Spleen (tissue), 11 donors: ENCODE data around the gene BLVRB. TPM values are rescaled to one million over a fixed set of nuclear protein-coding genes. Genes with fewer than 3 reads are reported as not detected.
A peak's percentile ranks its signal among the peaks of the same experiment; 100 is the strongest.
"Not testable (repeated sequence)": the region's sequence is repeated elsewhere in the genome, so short reads cannot be mapped to it uniquely, and the experiment has no call there.

ENCODE experiments used
- DNase-seq: peaks from one replicate; pipeline ENCODE4 v3.0.0-alpha.2; 2020
- H3K27ac ChIP-seq, 8 donors: fragments of 200-600 bp; sonication (generic) in 7 of 8; 1 replicate in 4 of 8; 2 replicates in 4 of 8; pipeline versions ENCODE4 v1.5.0 to v1.8.0; 2016 to 2021; ENCODE audit warnings: inconsistent platforms in 4 of 8, mild to moderate bottlenecking in 4 of 8, moderate library complexity in 1 of 8
- H3K27me3 ChIP-seq, 7 donors: fragments of 200-600 bp; sonication (generic) in 6 of 7; replicated peaks in 1 of 7; 1 replicate in 4 of 7; 2 replicates in 3 of 7; pipeline versions ENCODE4 v1.5.0 to v1.8.0; 2016 to 2021; ENCODE audit warnings: inconsistent platforms in 3 of 7, mild to moderate bottlenecking in 1 of 7
- H3K36me3 ChIP-seq, 6 donors: fragments of 200-600 bp; sonication (generic) in 5 of 6; 1 replicate in 4 of 6; 2 replicates in 2 of 6; pipeline versions ENCODE4 v1.5.0 to v1.8.0; 2016 to 2021; ENCODE audit warnings: inconsistent platforms in 2 of 6
- H3K4me1 ChIP-seq, 6 donors: fragments of 200-600 bp; sonication (generic) in 5 of 6; 1 replicate in 3 of 6; 2 replicates in 3 of 6; pipeline versions ENCODE4 v1.5.0 to v1.8.0; 2016 to 2021; ENCODE audit warnings: inconsistent platforms in 3 of 6
- H3K4me3 ChIP-seq, 8 donors: fragments of 200-600 bp; sonication (generic) in 7 of 8; 1 replicate in 4 of 8; 2 replicates in 4 of 8; pipeline versions ENCODE4 v1.5.0 to v1.8.0; 2016 to 2021; ENCODE audit warnings: inconsistent platforms in 4 of 8, mild to moderate bottlenecking in 4 of 8, moderate library complexity in 2 of 8
- H3K9me3 ChIP-seq, 8 donors: fragments of 200-600 bp; sonication (generic) in 7 of 8; 1 replicate in 4 of 8; 2 replicates in 4 of 8; pipeline versions ENCODE4 v1.5.0 to v1.8.0; 2016 to 2021; ENCODE audit warnings: inconsistent platforms in 4 of 8
- POLR2A ChIP-seq, 3 donors: fragments of 450-650 bp; IDR thresholded peaks; one replicate each; pipeline ENCODE4 v1.5.1; 2017; ENCODE audit warnings: antibody characterized with exemption in 3 of 3, mild to moderate bottlenecking in 1 of 3
- POLR2AphosphoS5 ChIP-seq, 3 donors: sonication (generic); formaldehyde crosslinking; IDR thresholded peaks; one replicate each; pipeline ENCODE4 v1.5.1; 2017; ENCODE audit warnings: antibody characterized with exemption in 3 of 3
- WGBS, 5 donors: extraction: QIAGEN DNeasy Blood & Tissue Kit in 3 of 5; methylation state at CpG; one replicate each; pipeline versions ENCODE4 v1.1.5 to v1.1.7; 2013 to 2018; 5-methylcytosine and 5-hydroxymethylcytosine counted together
- intact Hi-C: fragments of 100-400 bp; cut with DNase I; formaldehyde crosslinking; loops from one replicate; pipeline ENCODE4 v1.15.0; 2023; ENCODE audit warnings: low total_unique reads
- polyA plus RNA-seq, 3 donors: library from polyadenylated mRNA; stranded (reverse); fragments of 200-250 nt; gene quantifications; one replicate each; pipeline ENCODE4 v1.2.1, GENCODE V29; 2013
- total RNA-seq, 7 donors: library from RNA; depleted of rRNA in 3 of 7; stranded (reverse); fragments of >200 nt in 3 of 7; fragmentation: NEBNext Ultra II Directional in 4 of 7; extraction: Animal tissue kit (Norgen Biotek cat#: 25700) in 4 of 7; gene quantifications; one replicate each; pipeline versions ENCODE4 v1.1.0 to v1.2.1, GENCODE V29; 2016 to 2021
- TF ChIP-seq, protein P1 (sequence below), 11 experiments: fragments of 200-600 bp in 7 of 11; fragments of 450-650 bp in 4 of 11; sonication (generic) in 4 of 11; IDR thresholded peaks in 8 of 11; conservative IDR thresholded peaks in 3 of 11; 1 replicate in 7 of 11; 2 replicates in 4 of 11; pipeline versions ENCODE4 v1.4.0 to v1.8.0; 2016 to 2021; ENCODE audit warnings: antibody characterized with exemption in 11 of 11, inconsistent platforms in 4 of 11, mild to moderate bottlenecking in 1 of 11
- donor health status: healthy with polysubstance abuse.
- donor health status: DM: no; HTN: no; CAD: no; lungs with moderate emphysema.
- donor health status: DM: no; HTN: no; CAD: no.
- donor health status: Bipolar disorder and iron deficiency.
- donor health status: healthy.
- donor health status: DM: no; HTN: no; CAD: no.
- donor health status: DM: yes; HTN: yes; CAD: no.

BLVRB gene
- total and polyA plus RNA-seq, 10 donors = 90.6 to 243 (median 178) TPM

DNA sequence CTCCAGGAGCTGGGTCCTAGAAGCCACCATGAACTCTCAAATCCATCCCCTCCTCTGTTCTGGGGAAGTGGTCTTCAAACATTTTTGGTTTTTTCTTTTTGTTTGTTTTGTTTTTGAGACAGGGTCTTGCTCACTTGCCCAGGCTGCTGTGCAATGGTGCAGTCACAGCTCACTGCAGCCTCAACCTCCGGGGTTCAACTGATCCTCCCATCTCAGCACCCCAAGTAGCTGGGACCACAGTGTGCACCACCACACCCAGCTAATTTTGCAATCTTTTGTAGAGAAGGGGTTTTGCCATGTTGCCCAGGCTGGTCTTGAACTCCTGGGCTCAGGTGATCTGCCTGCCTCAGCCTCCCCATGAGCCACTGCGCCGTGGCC is 7.0 kb downstream of the BLVRB start:
- H3K4me3 ChIP-seq = no peak overlapping the region
- H3K27me3 ChIP-seq = no peaks in the 10 kb centered on the region
- 91 to 98% (median 95%) methylated on average over 3 of the region's 3 CpGs for WGBS, 5 donors
- intact Hi-C loops = no loop called here
- no peaks in the 10 kb centered on the region for H3K9me3 ChIP-seq
- TF ChIP-seq POLR2A (IDR thresholded peaks at IDR 0.05) (no peak), POLR2AphosphoS5 (IDR thresholded peaks at IDR 0.05) (no peak)
- TF ChIP-seq, protein P1, sequence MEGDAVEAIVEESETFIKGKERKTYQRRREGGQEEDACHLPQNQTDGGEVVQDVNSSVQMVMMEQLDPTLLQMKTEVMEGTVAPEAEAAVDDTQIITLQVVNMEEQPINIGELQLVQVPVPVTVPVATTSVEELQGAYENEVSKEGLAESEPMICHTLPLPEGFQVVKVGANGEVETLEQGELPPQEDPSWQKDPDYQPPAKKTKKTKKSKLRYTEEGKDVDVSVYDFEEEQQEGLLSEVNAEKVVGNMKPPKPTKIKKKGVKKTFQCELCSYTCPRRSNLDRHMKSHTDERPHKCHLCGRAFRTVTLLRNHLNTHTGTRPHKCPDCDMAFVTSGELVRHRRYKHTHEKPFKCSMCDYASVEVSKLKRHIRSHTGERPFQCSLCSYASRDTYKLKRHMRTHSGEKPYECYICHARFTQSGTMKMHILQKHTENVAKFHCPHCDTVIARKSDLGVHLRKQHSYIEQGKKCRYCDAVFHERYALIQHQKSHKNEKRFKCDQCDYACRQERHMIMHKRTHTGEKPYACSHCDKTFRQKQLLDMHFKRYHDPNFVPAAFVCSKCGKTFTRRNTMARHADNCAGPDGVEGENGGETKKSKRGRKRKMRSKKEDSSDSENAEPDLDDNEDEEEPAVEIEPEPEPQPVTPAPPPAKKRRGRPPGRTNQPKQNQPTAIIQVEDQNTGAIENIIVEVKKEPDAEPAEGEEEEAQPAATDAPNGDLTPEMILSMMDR (IDR thresholded peaks at IDR 0.05 in 8 of 11, conservative IDR thresholded peaks at IDR 0.05 in 3 of 11) = no peak
- H3K36me3 ChIP-seq = peaks cover 0 to 52% (median 5%) of the 10 kb centered on the region in 6 donors
- no peak overlapping the region for H3K27ac ChIP-seq
- peaks cover 0 to 32% (median 15%) of the 10 kb centered on the region in 6 donors for H3K4me1 ChIP-seq
- no peak for DNase-seq

DNA sequence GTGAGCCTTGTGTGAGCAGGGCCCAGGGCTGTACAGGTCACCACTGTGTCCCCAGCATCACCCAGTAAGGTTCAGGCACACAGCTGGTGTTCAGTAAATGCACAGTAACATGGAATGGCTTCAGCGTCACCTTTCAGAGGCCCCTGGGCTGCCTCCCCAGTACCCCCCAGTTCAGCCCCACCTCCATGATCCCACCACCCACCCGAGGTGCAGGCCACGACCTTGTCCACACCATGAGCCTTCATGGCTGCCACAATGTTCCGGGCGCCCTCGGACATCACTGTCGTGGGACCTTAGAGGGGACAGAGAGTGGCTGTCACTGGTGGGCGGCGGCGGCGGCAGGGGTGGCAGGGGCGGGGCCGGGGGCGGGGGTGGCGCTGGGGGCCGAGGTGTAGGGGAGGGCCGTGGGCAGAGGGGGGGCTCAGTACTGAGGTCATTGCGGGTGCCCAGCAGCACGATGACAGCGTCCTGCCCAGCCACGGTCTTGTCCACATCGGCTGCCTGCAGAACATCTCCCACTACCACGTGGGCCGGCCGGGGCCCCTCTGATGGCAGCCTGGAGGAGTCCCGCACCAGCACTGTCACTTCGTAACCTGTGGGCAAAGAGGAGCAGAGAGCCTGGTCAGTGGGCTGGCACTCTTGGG is 7.5 kb downstream of the BLVRB start:
- DNase-seq = no peak
- intact Hi-C loops = no loop called here
- no peak overlapping the region for H3K27ac ChIP-seq

DNA sequence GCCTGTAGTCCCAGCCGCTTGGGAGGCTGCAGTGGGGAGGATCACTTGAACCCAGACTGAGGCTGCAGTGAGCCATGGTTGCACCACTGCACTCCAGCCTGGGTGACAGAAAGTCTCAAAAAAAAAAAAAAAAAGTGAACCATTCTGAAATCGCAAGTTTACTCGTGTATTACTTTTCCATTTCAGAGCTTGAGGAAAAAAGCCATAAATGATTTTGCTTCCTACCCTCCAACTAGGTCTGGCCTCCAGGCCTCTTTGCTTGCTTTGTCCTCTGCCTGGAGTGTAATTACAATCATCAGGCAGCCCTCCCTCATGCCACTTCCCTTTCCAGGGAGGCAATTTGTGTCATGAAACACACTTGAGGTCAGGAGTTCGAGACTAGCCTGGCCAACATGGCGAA is 8.5 kb downstream of the BLVRB start:
- no peak overlapping the region for H3K4me3 ChIP-seq
- WGBS, 5 donors = 82 to 89% (median 88%) methylated on average over 5 of the region's 5 CpGs
- H3K27ac ChIP-seq = no peak overlapping the region
- H3K36me3 ChIP-seq = peaks cover 0 to 68% (median 5%) of the 10 kb centered on the region in 6 donors
- peaks cover 0 to 16% (median 11%) of the 10 kb centered on the region in 6 donors for H3K4me1 ChIP-seq
- no peak for DNase-seq
- H3K9me3 ChIP-seq = no peaks in the 10 kb centered on the region
- H3K27me3 ChIP-seq = no peaks in the 10 kb centered on the region
- TF ChIP-seq POLR2AphosphoS5 (IDR thresholded peaks at IDR 0.05) = no peak
- TF ChIP-seq, protein P1 (IDR thresholded peaks at IDR 0.05 in 8 of 11, conservative IDR thresholded peaks at IDR 0.05 in 3 of 11) = no peak
- no peak for TF ChIP-seq POLR2A (IDR thresholded peaks at IDR 0.05)
- intact Hi-C loops = no loop called here

More for the DNA sequence above, 7.5 kb downstream of the BLVRB start:
- Histone ChIP-seq H3K9me3 (no peaks in the 10 kb centered on the region), H3K27me3 (no peaks in the 10 kb centered on the region), H3K4me1 (peaks cover 0 to 27% (median 14%) of the 10 kb centered on the region in 6 donors), H3K36me3 (peaks cover 0 to 58% (median 5%) of the 10 kb centered on the region in 6 donors), H3K4me3 (no peak overlapping the region)
- WGBS, 5 donors = 90 to 92% (median 91%) methylated on average over 17 to 27 of the region's 27 CpGs
- TF ChIP-seq, protein P1 (IDR thresholded peaks at IDR 0.05 in 8 of 11, conservative IDR thresholded peaks at IDR 0.05 in 3 of 11) = no peak
- TF ChIP-seq POLR2AphosphoS5 (IDR thresholded peaks at IDR 0.05) = peak in 1 of 3 donors; percentile 5

DNA sequence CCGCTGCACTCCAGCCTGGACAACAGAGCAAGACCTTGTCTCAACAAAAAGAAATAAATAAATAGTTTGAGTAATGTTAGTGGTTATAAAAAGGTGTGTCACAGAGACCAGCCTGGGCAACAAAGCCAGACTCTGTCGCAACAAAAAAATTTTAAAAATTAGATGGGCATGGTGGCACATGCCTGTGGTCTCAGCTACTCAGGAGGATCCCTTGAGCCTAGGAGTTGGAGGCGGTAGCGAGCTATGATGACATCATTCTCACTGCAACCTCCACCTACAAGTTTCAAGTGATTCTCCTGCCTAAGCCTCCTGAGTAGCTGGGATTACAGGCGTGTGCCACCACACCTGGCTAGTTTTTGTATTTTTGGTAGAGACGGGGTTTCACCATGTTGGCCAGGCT is 11.6 kb downstream of the BLVRB start:
- peaks cover 0 to 91% (median 5%) of the 10 kb centered on the region in 6 donors for H3K36me3 ChIP-seq

More for the DNA sequence above, 11.6 kb downstream of the BLVRB start:
- 84 to 94% (median 92%) methylated on average over 6 of the region's 6 CpGs for WGBS, 5 donors
- DNase-seq, H3K4me1 ChIP-seq, H3K27me3 ChIP-seq, H3K9me3 ChIP-seq, intact Hi-C loops, H3K4me3 ChIP-seq, H3K27ac ChIP-seq: not testable (repeated sequence)
